Erythroblast (primary cell): Measurements from ENCODE around the gene ASMTL.

Experiments used
- GATA1 ChIP-seq: IDR thresholded peaks from 2 replicates; pipeline ENCODE4 v1.6.1; 2011; ENCODE audit warnings: low read depth, mild to moderate bottlenecking, control low read depth, low read length, moderate library complexity
- POLR2A ChIP-seq: IDR thresholded peaks from 2 replicates; pipeline ENCODE4 v1.6.1; 2011; ENCODE audit warnings: mild to moderate bottlenecking, low read length

DNA sequence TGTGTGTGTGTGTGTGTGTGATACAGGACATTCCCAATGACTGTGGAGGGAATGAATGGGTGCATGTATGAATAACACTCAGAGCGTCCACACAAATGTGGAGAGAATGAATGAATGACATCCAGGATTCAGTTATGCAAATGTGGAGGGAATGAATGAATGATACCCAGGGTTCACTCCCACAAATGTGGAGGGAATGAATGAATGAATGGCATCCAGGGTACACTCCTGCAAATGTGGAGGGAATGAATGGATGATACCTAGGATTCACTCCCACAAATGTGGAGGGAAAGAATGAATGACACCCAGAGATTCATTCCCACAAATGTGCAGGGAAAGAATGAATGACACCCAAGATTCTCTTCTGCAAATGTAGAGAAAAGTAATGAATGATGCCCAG, 36.0 kb upstream of the ASMTL start:
- TF ChIP-seq POLR2A (no peak), GATA1 (no peak)
